ENCODE measurements around the gene AXDND1. TPM values are rescaled to one million over a fixed set of nuclear protein-coding genes. Genes with fewer than 3 reads are reported as not detected.
A peak's percentile ranks its signal among the peaks of the same experiment; 100 is the strongest.

Gene AXDND1
- polyA plus RNA-seq, 3 donors: 0.09 TPM; not detected in 2

DNA sequence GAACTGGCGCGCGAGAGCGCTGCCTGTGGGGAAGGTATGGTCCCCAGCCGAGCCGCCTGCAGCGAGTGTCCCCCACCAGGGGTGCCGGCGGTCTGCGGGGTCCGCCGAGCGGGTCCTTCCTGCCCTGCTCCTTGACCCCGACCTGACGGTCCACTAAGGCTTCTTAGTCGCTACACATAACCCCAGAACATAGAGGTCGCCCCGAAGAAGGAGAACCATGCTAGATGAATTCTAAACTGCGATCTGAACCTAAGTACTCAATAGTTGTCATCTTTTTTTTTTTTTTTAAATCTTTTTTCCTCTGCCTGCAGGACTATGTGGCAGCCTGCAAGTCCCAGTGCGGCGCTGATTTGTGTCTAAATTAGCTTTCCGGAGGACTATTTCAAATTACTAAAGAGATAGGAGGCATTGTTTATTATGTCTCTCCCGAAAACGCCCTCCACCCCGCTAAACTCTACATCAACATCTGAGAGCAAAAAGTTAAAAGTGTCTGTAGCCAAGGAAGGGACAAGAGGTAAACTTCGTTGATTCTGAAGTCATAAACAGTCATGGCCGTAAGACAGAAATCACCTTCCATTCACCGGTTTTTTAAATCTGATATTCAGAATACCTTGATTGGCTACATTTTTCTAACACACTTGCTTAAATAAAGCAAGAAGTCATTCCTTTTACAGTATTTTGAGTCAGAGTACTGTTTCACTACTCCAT, 476 bp downstream of the AXDND1 start:
- WGBS (ENCODE audit: insufficient coverage): 2% methylated on average over 19 of the region's 28 CpGs
- Histone ChIP-seq H3K9ac (ENCODE audit: insufficient read depth, low read length, poor library complexity, severe bottlenecking) (peak overlapping the region; percentile 91), H3K79me2 (ENCODE audit: insufficient read depth, low read length) (no peaks in the 10 kb centered on the region), H3K4me2 (replicated peaks; ENCODE audit: extremely low read depth, low read length, poor library complexity, severe bottlenecking) (peak overlapping the region; percentile 90), H3K4me3 (replicated peaks in 1 of 3; ENCODE audit: low read depth in 2 of 3, low read length in 3 of 3) (peak overlapping the region; percentile 58 to 83 (median 77)), H3K9me3 (replicated peaks in 1 of 2; ENCODE audit: control insufficient read depth in 1 of 2, insufficient read depth in 1 of 2, low read length in 2 of 2) (no peaks in the 10 kb centered on the region), H3K27me3 (ENCODE audit: control insufficient read depth in 2 of 2, insufficient read depth in 2 of 2, low read length in 2 of 2) (no peaks in the 10 kb centered on the region), H2AFZ (ENCODE audit: insufficient read depth, low read depth, low read length, poor library complexity, severe bottlenecking) (peak overlapping the region; percentile 86), H3K27ac (ENCODE audit: low read depth in 1 of 2, low read length in 2 of 2) (peak overlapping the region; percentile 99), H3K36me3 (replicated peaks in 1 of 2; ENCODE audit: control insufficient read depth in 1 of 2, insufficient read depth in 2 of 2, low read length in 2 of 2) (no peaks in the 10 kb centered on the region), H4K20me1 (ENCODE audit: insufficient read depth, low read length) (no peaks in the 10 kb centered on the region), H3K4me1 (ENCODE audit: control insufficient read depth in 1 of 2, insufficient read depth in 2 of 2, low read length in 2 of 2) (peaks cover 11 to 14% of the 10 kb centered on the region in 2 donors)
- Mint-ChIP-seq H3K36me3 (no peaks in the 10 kb centered on the region), H3K4me1 (peaks cover 16% of the 10 kb centered on the region), H3K27ac (peak overlapping the region; percentile 99 to 100 (median 100)), H3K4me3 (peak overlapping the region; percentile 89 to 98), H3K9me3 (peaks cover 0 to 2% (median 0%) of the 10 kb centered on the region in 7 donors), H3K27me3 (ENCODE audit: low read depth in 3 of 3) (peaks cover 0 to 6% (median 1%) of the 10 kb centered on the region in 3 donors)
- DNase-seq: peak in 2 of 3 donors; percentile 1 to 4
- intact Hi-C loops (cut with micrococcal nuclease): loop anchor here (5.0 to 10.0 kb wide), 7 partner anchors 39 to 339 kb away; partner anchors contain the start of genes TOR3A (in 2 of the 2), ABL2 (in 1 of the 2), FAM20B (in 1 of the 2) and SOAT1 (in 1 of the 2)
- TF ChIP-seq, protein P1, sequence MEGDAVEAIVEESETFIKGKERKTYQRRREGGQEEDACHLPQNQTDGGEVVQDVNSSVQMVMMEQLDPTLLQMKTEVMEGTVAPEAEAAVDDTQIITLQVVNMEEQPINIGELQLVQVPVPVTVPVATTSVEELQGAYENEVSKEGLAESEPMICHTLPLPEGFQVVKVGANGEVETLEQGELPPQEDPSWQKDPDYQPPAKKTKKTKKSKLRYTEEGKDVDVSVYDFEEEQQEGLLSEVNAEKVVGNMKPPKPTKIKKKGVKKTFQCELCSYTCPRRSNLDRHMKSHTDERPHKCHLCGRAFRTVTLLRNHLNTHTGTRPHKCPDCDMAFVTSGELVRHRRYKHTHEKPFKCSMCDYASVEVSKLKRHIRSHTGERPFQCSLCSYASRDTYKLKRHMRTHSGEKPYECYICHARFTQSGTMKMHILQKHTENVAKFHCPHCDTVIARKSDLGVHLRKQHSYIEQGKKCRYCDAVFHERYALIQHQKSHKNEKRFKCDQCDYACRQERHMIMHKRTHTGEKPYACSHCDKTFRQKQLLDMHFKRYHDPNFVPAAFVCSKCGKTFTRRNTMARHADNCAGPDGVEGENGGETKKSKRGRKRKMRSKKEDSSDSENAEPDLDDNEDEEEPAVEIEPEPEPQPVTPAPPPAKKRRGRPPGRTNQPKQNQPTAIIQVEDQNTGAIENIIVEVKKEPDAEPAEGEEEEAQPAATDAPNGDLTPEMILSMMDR (IDR thresholded peaks at IDR 0.05): no peak

DNA sequence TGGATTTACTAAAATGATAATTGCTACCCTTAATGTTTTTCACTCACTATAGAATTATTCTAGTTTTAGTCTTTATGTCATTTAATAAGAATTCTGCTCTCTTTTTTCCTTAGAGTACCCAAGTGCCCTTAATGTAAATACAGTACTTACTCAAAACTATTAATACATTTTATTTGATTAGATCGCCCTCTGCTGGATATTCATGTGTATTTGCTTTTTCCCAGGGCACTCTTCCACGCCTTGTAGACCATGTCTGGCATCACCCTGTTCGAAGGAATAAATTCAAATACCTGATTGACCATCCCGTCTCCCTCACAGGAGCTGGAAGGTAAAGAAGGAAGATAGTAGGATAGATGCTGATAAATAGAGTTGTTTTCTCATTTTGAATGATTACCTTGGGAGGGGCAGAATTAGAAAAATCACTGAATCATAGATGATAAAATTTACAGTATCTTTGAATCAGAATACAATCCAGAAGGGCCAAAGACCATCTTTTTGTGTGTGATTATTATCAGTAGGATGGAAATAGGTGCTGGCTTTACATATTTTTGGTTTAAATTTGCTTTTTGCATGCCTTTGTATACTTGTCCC, 4.1 kb downstream of the AXDND1 start:
- H3K36me3 Mint-ChIP-seq: no peaks in the 10 kb centered on the region
- peak overlapping the region in 1 of 2 donors; percentile 7 for H3K4me3 Mint-ChIP-seq
- H4K20me1 ChIP-seq (ENCODE audit: insufficient read depth, low read length): no peaks in the 10 kb centered on the region
- no peak overlapping the region for H3K9ac ChIP-seq (ENCODE audit: insufficient read depth, low read length, poor library complexity, severe bottlenecking)
- H3K4me1 ChIP-seq (ENCODE audit: control insufficient read depth in 1 of 2, insufficient read depth in 2 of 2, low read length in 2 of 2): peaks cover 10 to 13% of the 10 kb centered on the region in 2 donors
- peaks cover 0 to 4% (median 1%) of the 10 kb centered on the region in 3 donors for H3K27me3 Mint-ChIP-seq (ENCODE audit: low read depth in 3 of 3)
- H3K27ac ChIP-seq (ENCODE audit: low read depth in 1 of 2, low read length in 2 of 2): no peak overlapping the region
- H3K9me3 Mint-ChIP-seq: no peaks in the 10 kb centered on the region
- no peak overlapping the region for H2AFZ ChIP-seq (ENCODE audit: insufficient read depth, low read depth, low read length, poor library complexity, severe bottlenecking)
- no CpG with 5 or more reads among the region's 4 CpGs for WGBS (ENCODE audit: insufficient coverage)
- no peaks in the 10 kb centered on the region for H3K79me2 ChIP-seq (ENCODE audit: insufficient read depth, low read length)
- DNase-seq: peak; percentile 52 to 75 (median 61)
- peaks cover 10% of the 10 kb centered on the region for H3K4me1 Mint-ChIP-seq
- intact Hi-C loops (cut with micrococcal nuclease): loop anchor here (5.0 to 10.0 kb wide), 8 partner anchors 43 to 835 kb away; partner anchors contain the start of genes TOR3A (in 2 of the 2), ABL2 (in 1 of the 2), FAM20B (in 1 of the 2) and SOAT1 (in 1 of the 2)
- no peaks in the 10 kb centered on the region for H3K27me3 ChIP-seq (ENCODE audit: control insufficient read depth in 2 of 2, insufficient read depth in 2 of 2, low read length in 2 of 2)
- H3K4me2 ChIP-seq (replicated peaks; ENCODE audit: extremely low read depth, low read length, poor library complexity, severe bottlenecking): no peak overlapping the region
- H3K9me3 ChIP-seq (replicated peaks in 1 of 2; ENCODE audit: control insufficient read depth in 1 of 2, insufficient read depth in 1 of 2, low read length in 2 of 2): no peaks in the 10 kb centered on the region
- no peaks in the 10 kb centered on the region for H3K36me3 ChIP-seq (replicated peaks in 1 of 2; ENCODE audit: control insufficient read depth in 1 of 2, insufficient read depth in 2 of 2, low read length in 2 of 2)
- H3K27ac Mint-ChIP-seq: no peak overlapping the region
- TF ChIP-seq, protein P1 (IDR thresholded peaks at IDR 0.05): peak; percentile 83
- no peak overlapping the region for H3K4me3 ChIP-seq (replicated peaks in 1 of 3; ENCODE audit: low read depth in 2 of 3, low read length in 3 of 3)

Data from CD14-positive monocyte (primary cell).